Prostate gland (tissue), 2 donors: ENCODE data around the gene HIF1A. TPM values are rescaled to one million over a fixed set of nuclear protein-coding genes. Genes with fewer than 3 reads are reported as not detected.

Source experiments
- DNase-seq: peaks from one replicate; pipeline ENCODE4 v3.0.0-alpha.2; 2019; ENCODE audit warnings: low spot score
- H3K27ac ChIP-seq, 2 donors: fragments of 200-600 bp; sonication (generic); 2 replicates each; pipeline ENCODE4 v1.5.1; 2017 to 2019
- H3K27me3 ChIP-seq: fragments of 200-600 bp; sonication (generic); replicated peaks from 2 replicates; pipeline ENCODE4 v1.5.1; 2019; ENCODE audit not compliant: insufficient read depth
- H3K36me3 ChIP-seq, 2 donors: fragments of 200-600 bp; sonication (generic); 1 replicate in 1 of 2; 2 replicates in 1 of 2; pipeline versions ENCODE4 v1.5.1 to v1.8.1; 2017 to 2019
- H3K4me1 ChIP-seq: fragments of 200-600 bp; sonication (generic); replicated peaks from 2 replicates; pipeline ENCODE4 v1.5.1; 2019
- H3K4me3 ChIP-seq, 2 donors: fragments of 200-600 bp; sonication (generic); 2 replicates each; pipeline ENCODE4 v1.5.1; 2017 to 2019
- H3K9me3 ChIP-seq: fragments of 200-600 bp; sonication (generic); 2 replicates; pipeline ENCODE4 v1.5.1; 2017
- CTCF ChIP-seq, 4 experiments: fragments of 200-600 bp in 2 of 4; fragments of 450-650 bp in 2 of 4; sonication (generic) in 2 of 4; IDR thresholded peaks; 1 replicate in 3 of 4; 2 replicates in 1 of 4; pipeline ENCODE4 v1.5.1; 2016 to 2019; ENCODE audit warnings: antibody characterized with exemption in 4 of 4, mild to moderate bottlenecking in 2 of 4, moderate library complexity in 2 of 4
- POLR2A ChIP-seq: fragments of 450-650 bp; IDR thresholded peaks from one replicate; pipeline ENCODE4 v1.6.1; 2016; ENCODE audit warnings: antibody characterized with exemption, mild to moderate bottlenecking
- POLR2AphosphoS5 ChIP-seq: sonication (generic); formaldehyde crosslinking; IDR thresholded peaks from one replicate; pipeline ENCODE4 v1.6.1; 2017; ENCODE audit warnings: antibody characterized with exemption
- WGBS: methylation state at CpG from one replicate; pipeline ENCODE4 v1.1.5; 2018; 5-methylcytosine and 5-hydroxymethylcytosine counted together
- intact Hi-C: fragments of 100-400 bp; cut with DNase I; formaldehyde crosslinking; loops from one replicate; pipeline ENCODE4 v1.14.2; 2022
- total RNA-seq, 2 donors: library from RNA; depleted of rRNA; stranded (reverse); fragments of >200 nt; gene quantifications; one replicate each; pipeline ENCODE4 v1.1.0, GENCODE V29; 2016

HIF1A gene
- total RNA-seq, 2 donors from 2014 or later = 61.7 to 101 TPM

GRCh38 chr14:61675291-61675690 lies 20.0 kb upstream of the HIF1A start:
- intact Hi-C loops = no loop called here
- no peak for TF ChIP-seq CTCF (IDR thresholded peaks at IDR 0.05)
- TF ChIP-seq POLR2AphosphoS5 = no peak
- no peak for TF ChIP-seq POLR2A
- 77% methylated on average over 3 of the region's 3 CpGs for WGBS
- no peak overlapping the region for H3K4me3 ChIP-seq
- no peaks in the 10 kb centered on the region for H3K27me3 ChIP-seq
- H3K4me1 ChIP-seq = no peaks in the 10 kb centered on the region
- no peaks in the 10 kb centered on the region for H3K36me3 ChIP-seq
- H3K27ac ChIP-seq = no peak overlapping the region
- no peaks in the 10 kb centered on the region for H3K9me3 ChIP-seq
- no peak for DNase-seq

GRCh38 chr14:61677479-61677878 lies 17.8 kb upstream of the HIF1A start:
- Histone ChIP-seq H3K4me1 (no peaks in the 10 kb centered on the region), H3K9me3 (no peaks in the 10 kb centered on the region), H3K4me3 (no peak overlapping the region), H3K27ac (no peak overlapping the region), H3K36me3 (no peaks in the 10 kb centered on the region), H3K27me3 (no peaks in the 10 kb centered on the region)
- TF ChIP-seq CTCF (IDR thresholded peaks at IDR 0.05) (no peak), POLR2AphosphoS5 (no peak)
- intact Hi-C loops = no loop called here
- no peak for DNase-seq

GRCh38 chr14:61678975-61679374 lies 16.3 kb upstream of the HIF1A start:
- WGBS = 69% methylated on average over 2 of the region's 2 CpGs
- TF ChIP-seq CTCF (IDR thresholded peaks at IDR 0.05) = no peak
- TF ChIP-seq POLR2A = no peak
- TF ChIP-seq POLR2AphosphoS5 = no peak
- Histone ChIP-seq H3K9me3 (no peaks in the 10 kb centered on the region), H3K4me1 (no peaks in the 10 kb centered on the region), H3K27ac (no peak overlapping the region), H3K27me3 (no peaks in the 10 kb centered on the region), H3K4me3 (no peak overlapping the region), H3K36me3 (no peaks in the 10 kb centered on the region)
- intact Hi-C loops = no loop called here
- DNase-seq = no peak

- WGBS = 94% methylated on average over 6 of the region's 6 CpGs
- no peak for TF ChIP-seq POLR2A
These were observed 13.9 kb upstream of the HIF1A start for GRCh38 chr14:61681413-61681812.

GRCh38 chr14:61683108-61683507 lies 12.2 kb upstream of the HIF1A start:
- H3K4me1 ChIP-seq = no peaks in the 10 kb centered on the region
- no peaks in the 10 kb centered on the region for H3K27me3 ChIP-seq
- intact Hi-C loops = no loop called here
- H3K27ac ChIP-seq = no peak overlapping the region
- H3K4me3 ChIP-seq = no peak overlapping the region
- no peaks in the 10 kb centered on the region for H3K9me3 ChIP-seq
- 91% methylated on average over 2 of the region's 2 CpGs for WGBS
- no peak for TF ChIP-seq POLR2A
- TF ChIP-seq CTCF (IDR thresholded peaks at IDR 0.05) = no peak
- no peak for TF ChIP-seq POLR2AphosphoS5
- DNase-seq = no peak
- H3K36me3 ChIP-seq = no peaks in the 10 kb centered on the region

More at GRCh38 chr14:61681413-61681812, 13.9 kb upstream of the HIF1A start:
- no peaks in the 10 kb centered on the region for H3K27me3 ChIP-seq
- H3K4me1 ChIP-seq = no peaks in the 10 kb centered on the region
- H3K4me3 ChIP-seq = no peak overlapping the region
- intact Hi-C loops = no loop called here
- no peaks in the 10 kb centered on the region for H3K9me3 ChIP-seq
- H3K36me3 ChIP-seq = no peaks in the 10 kb centered on the region
- no peak for DNase-seq
- no peak overlapping the region for H3K27ac ChIP-seq
